K562 (cell line): ENCODE data around the gene OR10G8. TPM values are rescaled to one million over a fixed set of nuclear protein-coding genes. Genes with fewer than 3 reads are reported as not detected.

Source experiments
- ATAC-seq: fragments of 200-7000 bp; cut with Tn5 transposase; 3 replicates; pipeline ENCODE4 v1.9.1; 2020; ENCODE audit warnings: moderate library complexity
- BruUV-seq: library from RNA; stranded (reverse); fragments of 400-500 nt; replicated peaks from 2 replicates; lab custom pipeline; 2021; lab: Mats Ljungman, UMichigan
- CTCF ChIA-PET: fragments of 300-600 bp; formaldehyde crosslinking; extraction: SDS; loops from one replicate; lab custom pipeline; 2021; ENCODE audit warnings: low intra/inter-chr PET ratio; lab: Yijun Ruan, JAX
- POLR2A ChIA-PET: fragments of 300-600, 350-650 bp; sonication (Branson Sonifier 250); formaldehyde crosslinking; extraction: SDS; loops from one replicate; lab custom pipeline; 2021; ENCODE audit warnings: antibody characterized with exemption, inconsistent platforms; lab: Yijun Ruan, JAX
- DNase-seq, 4 experiments: peaks; one replicate each; pipeline versions ENCODE4 v3.0.0 to v3.0.0-alpha.2; 2011 to 2018; ENCODE audit warnings: low spot score in 3 of 4, mixed read lengths in 3 of 4; ENCODE audit errors: extremely low read depth in 1 of 4
- FAIRE-seq: peaks from 2 replicates; lab custom pipeline; 2011; peaks lifted over from hg19 to GRCh38; lab: Jason Lieb, UNC
- H2AFZ ChIP-seq: 2 replicates; pipeline ENCODE4 v1.6.0; 2011; ENCODE audit warnings: low read depth, low read length, control low read depth, inconsistent platforms
- H3K27ac ChIP-seq: fragments of 200-600 bp; 3 replicates; pipeline ENCODE4 v1.8.0; 2011; ENCODE audit warnings: low read depth, mild to moderate bottlenecking, control low read depth, inconsistent platforms, low read length, moderate library complexity, mixed read lengths; ENCODE audit errors: extremely low read depth
- H3K27me3 ChIP-seq, 2 experiments: fragments of 300-600 bp in 1 of 2; 2 replicates in 1 of 2; 3 replicates in 1 of 2; pipeline versions ENCODE4 v1.6.0 to v1.8.0; 2011; ENCODE audit warnings: inconsistent platforms in 2 of 2, low read length in 2 of 2, mild to moderate bottlenecking in 1 of 2, mixed read lengths in 1 of 2, moderate library complexity in 1 of 2; ENCODE audit not compliant: control insufficient read depth in 2 of 2, insufficient read depth in 2 of 2
- H3K36me3 ChIP-seq: fragments of 300-600 bp; 3 replicates; pipeline ENCODE4 v1.8.0; 2011; ENCODE audit warnings: mild to moderate bottlenecking, low read length, inconsistent platforms; ENCODE audit not compliant: control insufficient read depth, insufficient read depth
- H3K4me1 ChIP-seq, 2 experiments: fragments of 200-600 bp in 1 of 2; replicated peaks in 1 of 2; 2 replicates in 1 of 2; 3 replicates in 1 of 2; pipeline versions ENCODE4 v1.5.1 to v1.8.0; 2011; ENCODE audit warnings: inconsistent platforms in 2 of 2, low read length in 2 of 2, mild to moderate bottlenecking in 1 of 2, mixed read lengths in 1 of 2, moderate library complexity in 1 of 2; ENCODE audit not compliant: control insufficient read depth in 2 of 2, insufficient read depth in 2 of 2
- H3K4me2 ChIP-seq: 2 replicates; pipeline ENCODE4 v1.6.1; 2011; ENCODE audit warnings: low read length, control low read depth, inconsistent platforms, mixed read lengths; ENCODE audit not compliant: insufficient read depth
- H3K4me3 ChIP-seq: fragments of 200-600 bp; sonication (generic), shearing (Covaris generic); 2 replicates; pipeline ENCODE4 v1.5.1; 2016; ENCODE audit warnings: control low read depth, inconsistent platforms
- H3K79me2 ChIP-seq: fragments of 200-600 bp; 3 replicates; pipeline ENCODE4 v1.8.0; 2011; ENCODE audit warnings: low read length, inconsistent platforms; ENCODE audit not compliant: control insufficient read depth, insufficient read depth
- H3K9ac ChIP-seq, 2 experiments: 2 replicates each; pipeline versions ENCODE4 v1.6.0 to v1.6.1; 2011; ENCODE audit warnings: low read depth in 2 of 2, low read length in 2 of 2, control low read depth in 1 of 2, inconsistent platforms in 1 of 2, mild to moderate bottlenecking in 1 of 2, mixed read lengths in 1 of 2; ENCODE audit not compliant: insufficient read depth in 1 of 2
- H3K9me1 ChIP-seq: one replicate; pipeline ENCODE4 v1.6.0; 2011; ENCODE audit warnings: inconsistent platforms, mild to moderate bottlenecking, low read length, moderate library complexity; ENCODE audit not compliant: control insufficient read depth, insufficient read depth
- H3K9me3 ChIP-seq: replicated peaks from 2 replicates; pipeline ENCODE4 v1.5.1; 2011; ENCODE audit warnings: low read depth, low read length, inconsistent platforms; ENCODE audit not compliant: control insufficient read depth, insufficient read depth
- H4K20me1 ChIP-seq: replicated peaks from 2 replicates; pipeline ENCODE4 v1.6.1; 2011; ENCODE audit warnings: low read length, inconsistent platforms, mixed read lengths; ENCODE audit not compliant: control insufficient read depth, insufficient read depth
- ARID4B ChIP-seq: sonication (generic); formaldehyde crosslinking; IDR thresholded peaks from 2 replicates; pipeline ENCODE4 v1.8.0; 2022; ENCODE audit warnings: mild to moderate bottlenecking, missing genetic modification reagents
- CEBPG ChIP-seq, 3 experiments: fragments of 200-800 bp in 1 of 3; sonication (Bioruptor generic) in 1 of 3; sonication (generic) in 1 of 3; formaldehyde crosslinking in 1 of 3; IDR thresholded peaks in 2 of 3; conservative IDR thresholded peaks in 1 of 3; 2 replicates each; pipeline versions ENCODE4 v1.6.1 to v1.8.0; 2016 to 2022; ENCODE audit warnings: missing compliant biosample characterization in 2 of 3, missing genetic modification characterization in 2 of 3, mild to moderate bottlenecking in 1 of 3, missing genetic modification reagents in 1 of 3
- POLR2A ChIP-seq: fragments of 450-650 bp; conservative IDR thresholded peaks from 2 replicates; pipeline ENCODE4 v1.6.1; 2016
- STAT6 ChIP-seq: sonication (generic); formaldehyde crosslinking; IDR thresholded peaks from 2 replicates; pipeline ENCODE4 v1.8.1; 2023; ENCODE audit warnings: mild to moderate bottlenecking, missing genetic modification reagents
- TAF7 ChIP-seq: fragments of 450-650 bp; IDR thresholded peaks from 2 replicates; pipeline ENCODE4 v1.6.1; 2016; ENCODE audit warnings: missing genetic modification characterization, missing compliant biosample characterization
- TAF9B ChIP-seq: fragments of 450-650 bp; IDR thresholded peaks from 2 replicates; pipeline ENCODE4 v1.6.1; 2018; ENCODE audit warnings: mild to moderate bottlenecking; ENCODE audit not compliant: partially characterized antibody
- ZBTB34 ChIP-seq: fragments of 250-450 bp; sonication (Bioruptor Pico); IDR thresholded peaks from 2 replicates; pipeline ENCODE4 v1.8.0; 2021; ENCODE audit warnings: mild to moderate bottlenecking, moderate library complexity
- ZKSCAN1 ChIP-seq: fragments of 150-350 bp; IDR thresholded peaks from 2 replicates; pipeline ENCODE4 v1.6.1; 2016; ENCODE audit warnings: low read depth, low read length
- ZNF12 ChIP-seq: sonication (generic); formaldehyde crosslinking; IDR thresholded peaks from 2 replicates; pipeline ENCODE4 v1.4.0; 2020; ENCODE audit warnings: mild to moderate bottlenecking, missing genetic modification reagents
- ZNF395 ChIP-seq: fragments of 200-800 bp; sonication (Bioruptor generic); IDR thresholded peaks from 2 replicates; pipeline ENCODE4 v1.6.1; 2017; ENCODE audit warnings: missing genetic modification characterization, missing compliant biosample characterization
- ZNF551 ChIP-seq: fragments of 250-450 bp; sonication (Bioruptor Pico); IDR thresholded peaks from 2 replicates; pipeline ENCODE4 v1.5.0; 2021; ENCODE audit warnings: mild to moderate bottlenecking, moderate library complexity
- WGBS: fragments of 100-300 bp; shearing (Covaris generic); methylation state at CpG from one replicate; pipeline ENCODE4 v1.1.6; 2016; ENCODE audit warnings: low coverage, mixed read lengths; ENCODE audit not compliant: insufficient coverage; ENCODE audit errors: missing lambda C conversion rate; 5-methylcytosine and 5-hydroxymethylcytosine counted together
- in situ Hi-C: fragments of 300-500 bp; cut with MboI; formaldehyde crosslinking; loops from 4 replicates; pipeline ENCODE4 v1.15.0; 2018; ENCODE audit warnings: inconsistent platforms, mixed read lengths
- intact Hi-C: fragments of 100-400 bp; cut with micrococcal nuclease; formaldehyde crosslinking; loops from 2 replicates; pipeline ENCODE4 v1.14.2; 2022
- polyA plus RNA-seq, 8 experiments: library from polyadenylated mRNA; depleted of rRNA in 4 of 8; stranded (reverse) in 5 of 8; unstranded in 3 of 8; fragments of >200 nt; fragmentation: Nextera tagmentation in 2 of 8; fragmentation: Illumina TruSeq in 1 of 8; extraction: Ambion mirVana in 2 of 8; extraction: Trizol in 1 of 8; gene quantifications; 2 replicates each; pipeline versions ENCODE4 v1.2.1 to v1.2.3, GENCODE V29; 2011 to 2014; ENCODE audit warnings: inconsistent platforms in 1 of 8, missing spikeins in 1 of 8
- total RNA-seq, 7 experiments: library from RNA; depleted of rRNA in 6 of 7; stranded (reverse); fragments of >200 nt in 6 of 7; fragmentation: Illumina TruSeq in 2 of 7; extraction: Trizol in 2 of 7; gene quantifications; 2 replicates each; pipeline versions ENCODE4 v1.2.1 to v1.2.3, GENCODE V29; 2011 to 2021; ENCODE audit warnings: low replicate concordance in 1 of 7

Gene OR10G8
- total and polyA plus RNA-seq, 9 of the 15 experiments (the other 6 are each of a cell fraction or from before 2014, with no cell fraction given) = not detected

GRCh38 chr11:124071623-124071948, 45.0 kb downstream of the OR10G8 start:
- H3K9ac ChIP-seq = no peak overlapping the region
- no peak overlapping the region for H3K4me2 ChIP-seq
- peaks cover 4 to 9% of the 10 kb centered on the region in 2 experiments; a peak in 4 of 5 replicates for H3K27me3 ChIP-seq
- in situ Hi-C loops = loop anchor here (5.0 to 25.0 kb wide), 4 partner anchors 121 to 791 kb away; partner anchors contain the start of gene ROBO3
- DNase-seq = no peak
- peak overlapping the region; percentile 41; the same call in 1 of the 2 replicates for H2AFZ ChIP-seq
- 90% methylated on average over 4 of the region's 4 CpGs for WGBS
- ChIA-PET POLR2A (interaction anchor here (0.9 to 1.0 kb wide), 2 partner anchors 37 to 140 kb away, joined by 3 to 4 read pairs; no protein-coding TSS in a partner anchor), CTCF (interaction anchor here (1.1 to 1.7 kb wide), 5 partner anchors 112 to 766 kb away, joined by 3 to 8 read pairs (median 6); partner anchors contain the start of gene OR10D3)
- no peaks in the 10 kb centered on the region for H4K20me1 ChIP-seq
- no TSS peak for BruUV-seq
- ATAC-seq = no peak
- no peaks in the 10 kb centered on the region for H3K9me1 ChIP-seq
- H3K4me1 ChIP-seq = peaks cover 11 to 21% of the 10 kb centered on the region in 2 experiments; a peak in 4 of 5 replicates
- H3K36me3 ChIP-seq = no peaks in the 10 kb centered on the region
- H3K79me2 ChIP-seq = no peaks in the 10 kb centered on the region
- intact Hi-C loops = loop anchor here (1.0 to 5.0 kb wide), 6 partner anchors 37 to 341 kb away; no protein-coding TSS in a partner anchor
- H3K27ac ChIP-seq = no peak overlapping the region
- FAIRE-seq = no peak
- no peaks in the 10 kb centered on the region for H3K9me3 ChIP-seq
- H3K4me3 ChIP-seq = no peak overlapping the region
- TF ChIP-seq ZNF395 (CRISPR knock-in tag) (0 out of 2 replicates have a peak, but pooled peaks have one; percentile 24), ZNF551 (CRISPR knock-in tag) (no peak), ARID4B (CRISPR knock-in tag) (no peak), TAF7 (tag) (no peak), CEBPG (CRISPR knock-in tag; IDR thresholded peaks at IDR 0.05) (no peak), CEBPG (tag; conservative IDR thresholded peaks at IDR 0.05 in 1 of 2, IDR thresholded peaks at IDR 0.05 in 1 of 2) (0 out of 4 replicates have a peak, but pooled peaks of 1 of the 2 experiments have one; percentile 3), POLR2A (no peak), TAF9B (no peak), ZKSCAN1 (no peak), ZNF12 (CRISPR knock-in tag) (no peak), STAT6 (no peak), ZBTB34 (CRISPR knock-in tag) (no peak)
